AG04450 (cell line): ENCODE measurements around the gene CENPO. TPM values are rescaled to one million over a fixed set of nuclear protein-coding genes. Genes with fewer than 3 reads are reported as not detected.
"Not testable (repeated sequence)": the region's sequence is repeated elsewhere in the genome, so short reads cannot be mapped to it uniquely, and the experiment has no call there.

ENCODE experiments used
- CTCF ChIA-PET: fragments of 300-600, 350-600 bp; formaldehyde crosslinking; extraction: SDS; loops from one replicate; lab custom pipeline; 2022; ENCODE audit warnings: antibody characterized with exemption, inconsistent platforms; lab: Charles Lee
- POLR2A ChIA-PET: fragments of 350-600 bp; formaldehyde crosslinking; extraction: SDS; loops from one replicate; lab custom pipeline; 2021; ENCODE audit warnings: antibody characterized with exemption, inconsistent platforms; lab: Yijun Ruan, JAX
- DNase-seq: peaks from one replicate; pipeline ENCODE4 v3.0.0-alpha.2; 2011; ENCODE audit warnings: low read depth, low spot score
- H3K27ac ChIP-seq: one replicate; pipeline ENCODE4 v1.5.1; 2012; ENCODE audit warnings: low read depth, low read length, control low read depth
- H3K27me3 ChIP-seq: one replicate; pipeline ENCODE4 v1.6.0; 2012; ENCODE audit warnings: low read length; ENCODE audit not compliant: control insufficient read depth, insufficient read depth
- H3K4me3 ChIP-seq: 2 replicates; pipeline ENCODE4 v1.5.1; 2011; ENCODE audit warnings: mild to moderate bottlenecking, low read depth, low read length, control low read depth
- H3K9me3 ChIP-seq: 2 replicates; pipeline ENCODE4 v1.5.1; 2012; ENCODE audit warnings: low read length; ENCODE audit not compliant: control insufficient read depth, insufficient read depth
- CTCF ChIP-seq: IDR thresholded peaks from 2 replicates; pipeline ENCODE4 v1.5.1; 2011; ENCODE audit warnings: low read depth, low read length, control low read depth, inconsistent platforms
- polyA plus RNA-seq: library from polyadenylated mRNA; depleted of rRNA; stranded (reverse); fragments of >200 nt; gene quantifications from 2 replicates; pipeline ENCODE4 v1.2.3, GENCODE V29; 2011

Gene CENPO
- polyA plus RNA-seq, 1 experiment = 15.7 TPM

- no peak for DNase-seq
- H3K27me3 ChIP-seq = no peaks in the 10 kb centered on the region
- H3K27ac ChIP-seq = peak overlapping the region; percentile 94
- ChIA-PET CTCF (interaction anchor here (0.8 to 3.3 kb wide), 6 partner anchors 20 to 384 kb away, joined by 3 to 22 read pairs (median 6); no protein-coding TSS in a partner anchor), POLR2A (interaction anchor here (1.1 kb wide), 2 partner anchors 31 to 34 kb away, joined by 3 to 4 read pairs; no protein-coding TSS in a partner anchor)
- no peak for TF ChIP-seq CTCF
- no peaks in the 10 kb centered on the region for H3K9me3 ChIP-seq
- H3K4me3 ChIP-seq = peak overlapping the region; percentile 97
Measured at GRCh38 chr2:24793761-24794435, 673 bp downstream of the CENPO start.

GRCh38 chr2:24797644-24798043 is 4.4 kb downstream of the CENPO start:
- peaks cover 5% of the 10 kb centered on the region; the same call in 1 of the 2 replicates for H3K9me3 ChIP-seq
- TF ChIP-seq CTCF = no peak
- no peak for DNase-seq
- CTCF ChIA-PET = interaction anchor here (1.3 kb wide), 1 partner anchor 387 kb away, joined by 3 read pairs; no protein-coding TSS in a partner anchor
- no peak overlapping the region for H3K27ac ChIP-seq
- POLR2A ChIA-PET = no interaction called here
- H3K4me3 ChIP-seq = no peak overlapping the region
- H3K27me3 ChIP-seq = no peaks in the 10 kb centered on the region

- CTCF ChIA-PET, POLR2A ChIA-PET: not testable (repeated sequence)
Measured at GRCh38 chr2:24800487-24800886, 7.3 kb downstream of the CENPO start.

GRCh38 chr2:24805811-24806660 is 12.8 kb downstream of the CENPO start:
- H3K4me3 ChIP-seq, H3K9me3 ChIP-seq, H3K27ac ChIP-seq, CTCF ChIA-PET, H3K27me3 ChIP-seq, POLR2A ChIA-PET, DNase-seq: not testable (repeated sequence)

More at GRCh38 chr2:24800487-24800886, 7.3 kb downstream of the CENPO start:
- not testable (repeated sequence) for H3K27ac ChIP-seq, H3K9me3 ChIP-seq, DNase-seq, H3K4me3 ChIP-seq, H3K27me3 ChIP-seq

GRCh38 chr2:24806661-24807036 is 13.4 kb downstream of the CENPO start:
- Histone ChIP-seq H3K4me3 (no peak overlapping the region), H3K9me3 (peaks cover 7% of the 10 kb centered on the region), H3K27me3 (no peaks in the 10 kb centered on the region), H3K27ac (no peak overlapping the region)
- CTCF ChIA-PET = no interaction called here
- POLR2A ChIA-PET = no interaction called here
- DNase-seq = no peak
- TF ChIP-seq CTCF = no peak
